Keratinocyte (primary cell): ENCODE measurements around the gene GNA15.

Source experiments
- CTCF ChIP-seq, 3 experiments: IDR thresholded peaks in 1 of 3; conservative IDR thresholded peaks in 1 of 3; optimal IDR thresholded peaks in 1 of 3; 2 replicates in 2 of 3; 3 replicates in 1 of 3; pipeline versions ENCODE3 to v1.5.1; 2011; ENCODE audit warnings: low read length in 3 of 3, mild to moderate bottlenecking in 3 of 3, moderate library complexity in 2 of 3, control low read depth in 1 of 3, inconsistent platforms in 1 of 3; ENCODE audit not compliant: insufficient read depth in 2 of 3; ENCODE audit errors: extremely low read depth in 1 of 3
- EZH2 ChIP-seq: IDR thresholded peaks from one replicate; pipeline ENCODE4 v1.6.1; 2012; ENCODE audit warnings: inconsistent platforms, mild to moderate bottlenecking, low read length, moderate library complexity

- TF ChIP-seq EZH2, result no peak
- TF ChIP-seq CTCF (optimal IDR thresholded peaks at IDR 0.05 in 1 of 3, IDR thresholded peaks at IDR 0.05 in 1 of 3, conservative IDR thresholded peaks at IDR 0.05 in 1 of 3; ENCODE audit: extremely low read depth in 1 of 3, insufficient read depth in 2 of 3, low read length in 3 of 3), result no peak
Measured at GRCh38 chr19:3178377-3178972, 42.6 kb downstream of the GNA15 start, which contains the start of gene S1PR4.
